SKM-1 (cell line): ENCODE results near the gene NOMO2.
"Not testable (repeated sequence)": the region's sequence is repeated elsewhere in the genome, so short reads cannot be mapped to it uniquely, and the experiment has no call there.

ENCODE experiments used
- DNase-seq: peaks from one replicate; lab custom pipeline; 2025; ENCODE audit not compliant: unreplicated experiment; lab: John Stamatoyannopoulos, UW

Gene NOMO2

GRCh38 chr16:18575298-18575917, 13.5 kb upstream of the NOMO2 start:
- DNase-seq, result not testable (repeated sequence)

- not testable (repeated sequence) for DNase-seq
These were observed 12.0 kb upstream of the NOMO2 start for GRCh38 chr16:18573887-18574286.

GRCh38 chr16:18572973-18573372, 11.1 kb upstream of the NOMO2 start:
- not testable (repeated sequence) for DNase-seq

GRCh38 chr16:18571307-18571850, 9.5 kb upstream of the NOMO2 start:
- not testable (repeated sequence) for DNase-seq

GRCh38 chr16:18570529-18571306, 8.8 kb upstream of the NOMO2 start:
- DNase-seq, result not testable (repeated sequence)

- DNase-seq, result not testable (repeated sequence)
These were observed 1.3 kb downstream of the NOMO2 start for GRCh38 chr16:18560416-18561220.

- DNase-seq, result not testable (repeated sequence)
These were observed 8.2 kb downstream of the NOMO2 start for GRCh38 chr16:18553671-18554070.

- not testable (repeated sequence) for DNase-seq
These were observed 14.5 kb downstream of the NOMO2 start for GRCh38 chr16:18547382-18547781.

GRCh38 chr16:18546853-18547252, 15.0 kb downstream of the NOMO2 start:
- not testable (repeated sequence) for DNase-seq

GRCh38 chr16:18544232-18545081, 17.4 kb downstream of the NOMO2 start:
- DNase-seq, result not testable (repeated sequence)

- not testable (repeated sequence) for DNase-seq
These were observed 20.0 kb downstream of the NOMO2 start for GRCh38 chr16:18541912-18542311.

GRCh38 chr16:18537004-18537403, 24.9 kb downstream of the NOMO2 start:
- DNase-seq, result not testable (repeated sequence)

- not testable (repeated sequence) for DNase-seq
These were observed 26.3 kb downstream of the NOMO2 start for GRCh38 chr16:18535519-18536168.

- not testable (repeated sequence) for DNase-seq
These were observed 27.6 kb downstream of the NOMO2 start for GRCh38 chr16:18534308-18534707.

- DNase-seq, result not testable (repeated sequence)
These were observed 30.6 kb downstream of the NOMO2 start for GRCh38 chr16:18531323-18531722.

GRCh38 chr16:18530329-18530728, 31.6 kb downstream of the NOMO2 start:
- not testable (repeated sequence) for DNase-seq

- not testable (repeated sequence) for DNase-seq
These were observed 35.4 kb downstream of the NOMO2 start for GRCh38 chr16:18526547-18526946.

GRCh38 chr16:18525882-18526482, 35.9 kb downstream of the NOMO2 start:
- not testable (repeated sequence) for DNase-seq

GRCh38 chr16:18522637-18523036, 39.3 kb downstream of the NOMO2 start:
- DNase-seq, result not testable (repeated sequence)
